Measurements from ENCODE around the gene OVOL3.

Gene OVOL3

GRCh38 chr19:36106441-36106840 lies 4.5 kb upstream of the OVOL3 start:
- no peaks in the 10 kb centered on the region for H3K36me3 ChIP-seq (ENCODE audit: control insufficient read depth, insufficient read depth, low read length)
- H3K9ac ChIP-seq (ENCODE audit: low read length), result no peak overlapping the region
- H3K4me1 ChIP-seq (ENCODE audit: control insufficient read depth, insufficient read depth, low read length), result no peaks in the 10 kb centered on the region
- no peak overlapping the region for H3K4me3 ChIP-seq (ENCODE audit: low read length)
- H3K27me3 ChIP-seq (ENCODE audit: control insufficient read depth, insufficient read depth, low read length), result no peaks in the 10 kb centered on the region
- H3K27ac ChIP-seq (ENCODE audit: low read depth, low read length), result no peak overlapping the region

GRCh38 chr19:36106991-36107390 lies 4.0 kb upstream of the OVOL3 start:
- Histone ChIP-seq H3K4me1 (ENCODE audit: control insufficient read depth, insufficient read depth, low read length) (no peaks in the 10 kb centered on the region), H3K4me3 (ENCODE audit: low read length) (no peak overlapping the region), H3K36me3 (ENCODE audit: control insufficient read depth, insufficient read depth, low read length) (no peaks in the 10 kb centered on the region), H3K27ac (ENCODE audit: low read depth, low read length) (no peak overlapping the region), H3K9ac (ENCODE audit: low read length) (no peak overlapping the region), H3K27me3 (ENCODE audit: control insufficient read depth, insufficient read depth, low read length) (no peaks in the 10 kb centered on the region)

GRCh38 chr19:36108684-36109083 lies 2.3 kb upstream of the OVOL3 start:
- H3K27me3 ChIP-seq (ENCODE audit: control insufficient read depth, insufficient read depth, low read length), result no peaks in the 10 kb centered on the region
- H3K36me3 ChIP-seq (ENCODE audit: control insufficient read depth, insufficient read depth, low read length), result peaks cover 3% of the 10 kb centered on the region
- peaks cover 1% of the 10 kb centered on the region for H3K4me1 ChIP-seq (ENCODE audit: control insufficient read depth, insufficient read depth, low read length)
- H3K4me3 ChIP-seq (ENCODE audit: low read length), result no peak overlapping the region
- no peak overlapping the region for H3K27ac ChIP-seq (ENCODE audit: low read depth, low read length)
- no peak overlapping the region for H3K9ac ChIP-seq (ENCODE audit: low read length)

- Histone ChIP-seq H3K36me3 (ENCODE audit: control insufficient read depth, insufficient read depth, low read length) (peaks cover 3% of the 10 kb centered on the region), H3K27ac (ENCODE audit: low read depth, low read length) (no peak overlapping the region), H3K4me1 (ENCODE audit: control insufficient read depth, insufficient read depth, low read length) (peaks cover 6% of the 10 kb centered on the region), H3K9ac (ENCODE audit: low read length) (no peak overlapping the region), H3K4me3 (ENCODE audit: low read length) (no peak overlapping the region), H3K27me3 (ENCODE audit: control insufficient read depth, insufficient read depth, low read length) (no peaks in the 10 kb centered on the region)
Measured at GRCh38 chr19:36111200-36111539, 227 bp downstream of the OVOL3 start.

GRCh38 chr19:36112678-36113077 lies 1.7 kb downstream of the OVOL3 start:
- no peak overlapping the region for H3K27ac ChIP-seq (ENCODE audit: low read depth, low read length)
- H3K4me1 ChIP-seq (ENCODE audit: control insufficient read depth, insufficient read depth, low read length), result peaks cover 10% of the 10 kb centered on the region
- no peak overlapping the region for H3K9ac ChIP-seq (ENCODE audit: low read length)
- no peaks in the 10 kb centered on the region for H3K27me3 ChIP-seq (ENCODE audit: control insufficient read depth, insufficient read depth, low read length)
- H3K4me3 ChIP-seq (ENCODE audit: low read length), result no peak overlapping the region
- H3K36me3 ChIP-seq (ENCODE audit: control insufficient read depth, insufficient read depth, low read length), result peaks cover 3% of the 10 kb centered on the region

GRCh38 chr19:36113425-36113824 lies 2.5 kb downstream of the OVOL3 start:
- Histone ChIP-seq H3K4me3 (ENCODE audit: low read length) (peak overlapping the region; percentile 96), H3K27me3 (ENCODE audit: control insufficient read depth, insufficient read depth, low read length) (no peaks in the 10 kb centered on the region), H3K9ac (ENCODE audit: low read length) (no peak overlapping the region), H3K4me1 (ENCODE audit: control insufficient read depth, insufficient read depth, low read length) (peaks cover 10% of the 10 kb centered on the region), H3K27ac (ENCODE audit: low read depth, low read length) (no peak overlapping the region), H3K36me3 (ENCODE audit: control insufficient read depth, insufficient read depth, low read length) (peaks cover 3% of the 10 kb centered on the region)

- H3K27me3 ChIP-seq (ENCODE audit: control insufficient read depth, insufficient read depth, low read length), result no peaks in the 10 kb centered on the region
- H3K36me3 ChIP-seq (ENCODE audit: control insufficient read depth, insufficient read depth, low read length), result peaks cover 3% of the 10 kb centered on the region
- H3K4me1 ChIP-seq (ENCODE audit: control insufficient read depth, insufficient read depth, low read length), result peaks cover 10% of the 10 kb centered on the region
- peak overlapping the region; percentile 88 for H3K27ac ChIP-seq (ENCODE audit: low read depth, low read length)
- H3K9ac ChIP-seq (ENCODE audit: low read length), result peak overlapping the region; percentile 64
- peak overlapping the region; percentile 96 for H3K4me3 ChIP-seq (ENCODE audit: low read length)
Measured at GRCh38 chr19:36113894-36114720, 3.2 kb downstream of the OVOL3 start.

- peak within 1 kb of the TSS; percentile 96 for H3K4me3 ChIP-seq (ENCODE audit: low read length)
- H3K27me3 ChIP-seq (ENCODE audit: control insufficient read depth, insufficient read depth, low read length), result no peaks in the 10 kb centered on the region
- peak within 1 kb of the TSS; percentile 88 for H3K27ac ChIP-seq (ENCODE audit: low read depth, low read length)
- peaks cover 5% of the 10 kb centered on the region for H3K36me3 ChIP-seq (ENCODE audit: control insufficient read depth, insufficient read depth, low read length)
- peak within 1 kb of the TSS; percentile 66 for H3K9ac ChIP-seq (ENCODE audit: low read length)
- H3K4me1 ChIP-seq (ENCODE audit: control insufficient read depth, insufficient read depth, low read length), result peaks cover 10% of the 10 kb centered on the region
Measured at GRCh38 chr19:36114721-36115452, 3.9 kb downstream of the OVOL3 start, which contains the start of gene POLR2I. Gene POLR2I (minus strand): TSS chr19:36114875. CDS start chr19:36114856, 19 bp downstream.

- Histone ChIP-seq H3K27me3 (ENCODE audit: control insufficient read depth, insufficient read depth, low read length) (no peaks in the 10 kb centered on the region), H3K4me3 (ENCODE audit: low read length) (peak within 1 kb of the TSS; percentile 96), H3K36me3 (ENCODE audit: control insufficient read depth, insufficient read depth, low read length) (peaks cover 5% of the 10 kb centered on the region), H3K4me1 (ENCODE audit: control insufficient read depth, insufficient read depth, low read length) (peaks cover 10% of the 10 kb centered on the region), H3K9ac (ENCODE audit: low read length) (peak within 1 kb of the TSS; percentile 66), H3K27ac (ENCODE audit: low read depth, low read length) (peak within 1 kb of the TSS; percentile 88)
Measured at GRCh38 chr19:36115453-36116343, 4.8 kb downstream of the OVOL3 start, which contains the start of gene TBCB. Gene TBCB (plus strand): TSS chr19:36115468. CDS start chr19:36115561, 93 bp downstream.

GRCh38 chr19:36116344-36116637 lies 5.3 kb downstream of the OVOL3 start:
- peaks cover 10% of the 10 kb centered on the region for H3K4me1 ChIP-seq (ENCODE audit: control insufficient read depth, insufficient read depth, low read length)
- H3K36me3 ChIP-seq (ENCODE audit: control insufficient read depth, insufficient read depth, low read length), result peaks cover 10% of the 10 kb centered on the region
- peak overlapping the region; percentile 7 for H3K9ac ChIP-seq (ENCODE audit: low read length)
- peak overlapping the region; percentile 88 for H3K27ac ChIP-seq (ENCODE audit: low read depth, low read length)
- peak overlapping the region; percentile 86 for H3K4me3 ChIP-seq (ENCODE audit: low read length)
- no peaks in the 10 kb centered on the region for H3K27me3 ChIP-seq (ENCODE audit: control insufficient read depth, insufficient read depth, low read length)

- H3K36me3 ChIP-seq (ENCODE audit: control insufficient read depth, insufficient read depth, low read length), result peaks cover 10% of the 10 kb centered on the region
- no peak overlapping the region for H3K27ac ChIP-seq (ENCODE audit: low read depth, low read length)
- H3K9ac ChIP-seq (ENCODE audit: low read length), result no peak overlapping the region
Measured at GRCh38 chr19:36120092-36120983, 9.4 kb downstream of the OVOL3 start.

More at GRCh38 chr19:36120092-36120983, 9.4 kb downstream of the OVOL3 start:
- Histone ChIP-seq H3K4me1 (ENCODE audit: control insufficient read depth, insufficient read depth, low read length) (peaks cover 8% of the 10 kb centered on the region), H3K4me3 (ENCODE audit: low read length) (no peak overlapping the region), H3K27me3 (ENCODE audit: control insufficient read depth, insufficient read depth, low read length) (no peaks in the 10 kb centered on the region)
